HG03095 (cell line): ENCODE data around the gene COQ9.

Experiments
- ATAC-seq: cut with Tn5 transposase; IDR thresholded peaks from one replicate; pipeline ENCODE4 v1.9.1; 2021; ENCODE audit warnings: moderate library complexity; ENCODE audit not compliant: unreplicated experiment

COQ9 gene

GRCh38 chr16:57509231-57509923 is 62.1 kb downstream of the COQ9 start:
- no peak for ATAC-seq

DNA sequence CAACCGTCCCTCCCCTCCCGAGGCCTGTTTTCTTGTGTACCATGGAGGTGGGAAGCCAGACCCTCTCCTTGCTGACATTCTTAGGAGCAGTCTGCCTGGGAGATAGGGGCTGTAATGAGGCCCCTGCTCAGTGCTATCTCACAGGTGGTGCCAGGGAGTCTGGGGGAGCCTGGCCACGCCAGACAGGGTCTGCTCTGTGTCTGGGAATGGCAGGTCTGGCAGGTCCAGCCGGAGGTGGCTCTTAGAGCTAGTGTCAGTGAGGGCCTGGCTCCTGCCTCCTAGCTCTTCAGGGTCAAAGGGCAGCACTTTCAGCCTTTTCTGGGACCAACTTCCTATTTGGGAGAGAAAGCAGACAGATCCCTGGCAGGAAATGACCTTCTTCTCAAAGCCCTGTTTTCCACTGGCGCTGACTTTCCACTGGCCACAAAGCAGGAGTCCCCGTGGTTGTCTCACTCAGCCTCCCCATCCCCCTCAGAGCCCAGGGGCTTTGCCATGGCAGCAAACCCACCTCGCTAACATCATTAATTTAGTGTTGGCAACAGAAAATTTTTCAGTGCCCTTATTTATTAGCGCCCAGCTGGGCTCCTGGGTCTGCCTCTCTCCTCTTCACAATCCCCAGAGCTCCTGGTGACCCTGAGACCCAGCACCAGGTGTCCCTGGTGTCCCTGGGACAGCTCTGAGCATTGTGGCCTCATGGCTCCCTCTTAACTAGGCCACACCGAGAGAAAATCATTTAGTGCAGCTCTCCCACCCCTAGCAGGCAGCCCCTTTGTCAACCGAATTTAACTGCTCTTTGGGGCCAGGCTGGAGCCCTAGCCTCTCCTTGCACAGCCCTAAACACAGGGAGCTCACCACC is 63.0 kb downstream of the COQ9 start:
- no peak for ATAC-seq
